ENCODE measurements around the gene METTL8.

GRCh38 chr2:171479154-171479814, 45.5 kb upstream of the METTL8 start:
- no peak for TF ChIP-seq CREB1 (CRISPR knock-in tag; IDR thresholded peaks at IDR 0.05)
- TF ChIP-seq CTCF (IDR thresholded peaks at IDR 0.05), result no peak
- TF ChIP-seq MYBL2 (CRISPR knock-in tag; IDR thresholded peaks at IDR 0.05), result no peak
- no peak for TF ChIP-seq SP1 (CRISPR knock-in tag; conservative IDR thresholded peaks at IDR 0.05)
- no peak for TF ChIP-seq ZNF416 (CRISPR knock-in tag; IDR thresholded peaks at IDR 0.05)
- no peak for TF ChIP-seq CDX4 (CRISPR knock-in tag; IDR thresholded peaks at IDR 0.05; ENCODE audit: borderline replicate concordance)
- TF ChIP-seq FOXJ3 (CRISPR knock-in tag; IDR thresholded peaks at IDR 0.05; ENCODE audit: borderline replicate concordance), result no peak
- TF ChIP-seq USF2 (CRISPR knock-in tag; IDR thresholded peaks at IDR 0.05), result no peak
- TF ChIP-seq ZNF263 (CRISPR knock-in tag; IDR thresholded peaks at IDR 0.05; ENCODE audit: low read depth), result no peak
- TF ChIP-seq ETV6 (CRISPR knock-in tag; IDR thresholded peaks at IDR 0.05), result no peak
- TF ChIP-seq ZNF138 (CRISPR knock-in tag; conservative IDR thresholded peaks at IDR 0.05), result no peak
- no peak for TF ChIP-seq NR3C1 (CRISPR knock-in tag; conservative IDR thresholded peaks at IDR 0.05; ENCODE audit: low read depth)
- no peak for TF ChIP-seq ATF6 (CRISPR knock-in tag; IDR thresholded peaks at IDR 0.05)

Measured in WTC11 (cell line).